ENCODE measurements around the gene DCAF11. TPM values are rescaled to one million over a fixed set of nuclear protein-coding genes. Genes with fewer than 3 reads are reported as not detected.
A peak's percentile ranks its signal among the peaks of the same experiment; 100 is the strongest.

DCAF11 gene
- total and polyA plus RNA-seq, 2 of the 13 experiments (the other 11 are each of a cell fraction or from before 2014, with no cell fraction given): 150 to 257 TPM

DNA sequence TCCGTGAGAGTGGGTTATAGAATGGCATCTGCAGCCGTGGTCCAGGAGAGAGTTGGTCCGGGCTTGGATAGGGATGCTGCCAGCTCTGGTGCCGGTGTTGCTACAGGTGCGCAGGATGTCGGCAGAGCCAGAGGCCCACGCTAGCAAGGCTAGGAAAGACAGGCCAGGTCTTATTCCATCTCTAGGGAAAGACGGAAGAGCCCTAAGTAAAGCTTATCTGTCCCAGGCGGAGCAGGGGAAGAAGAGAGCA is 20.9 kb downstream of the DCAF11 start (continued):
- no peak for TF ChIP-seq HMGXB3 (CRISPR knock-in tag; IDR thresholded peaks at IDR 0.05; ENCODE audit: borderline replicate concordance)
- TF ChIP-seq ARNTL (CRISPR knock-in tag; IDR thresholded peaks at IDR 0.05): no peak
- TF ChIP-seq POLR2AphosphoS2 (IDR thresholded peaks at IDR 0.05; ENCODE audit: low read depth, low read length): no peak
- no peak for TF ChIP-seq PAWR (CRISPR knock-in tag; IDR thresholded peaks at IDR 0.05; ENCODE audit: borderline replicate concordance)
- no peak for TF ChIP-seq KDM1A (CRISPR knock-in tag; IDR thresholded peaks at IDR 0.05)
- TF ChIP-seq ZNF841 (CRISPR knock-in tag; IDR thresholded peaks at IDR 0.05; ENCODE audit: borderline replicate concordance): no peak
- no peak for TF ChIP-seq PLRG1 (conservative IDR thresholded peaks at IDR 0.05)
- no peak for TF ChIP-seq ZNF382 (CRISPR knock-in tag; IDR thresholded peaks at IDR 0.05; ENCODE audit: borderline replicate concordance)
- no peak for TF ChIP-seq ZNF460 (CRISPR knock-in tag; IDR thresholded peaks at IDR 0.05; ENCODE audit: borderline replicate concordance)
- no peak for TF ChIP-seq HDAC6 (IDR thresholded peaks at IDR 0.05; ENCODE audit: low read depth, low read length)
- peak; percentile 84; the same call in 1 of the 2 replicates for TF ChIP-seq ZNF512B (CRISPR knock-in tag; IDR thresholded peaks at IDR 0.05; ENCODE audit: borderline replicate concordance)
- TF ChIP-seq PAF1 (CRISPR knock-in tag; IDR thresholded peaks at IDR 0.05): no peak; the same call in 1 of the 2 replicates
- no peak for TF ChIP-seq HHEX (CRISPR knock-in tag; IDR thresholded peaks at IDR 0.05)
- TF ChIP-seq ATF1 (CRISPR knock-in tag; IDR thresholded peaks at IDR 0.05): no peak
- TF ChIP-seq MBNL3 (CRISPR knock-in tag; conservative IDR thresholded peaks at IDR 0.05): no peak
- TF ChIP-seq NFAT5 (CRISPR knock-in tag; IDR thresholded peaks at IDR 0.05): peak; percentile 62; the same call in 1 of the 2 replicates
- TF ChIP-seq ZNF614 (CRISPR knock-in tag; IDR thresholded peaks at IDR 0.05; ENCODE audit: borderline replicate concordance): no peak
- TF ChIP-seq ZNF446 (CRISPR knock-in tag; IDR thresholded peaks at IDR 0.05): no peak
- no peak for TF ChIP-seq RFX5 (IDR thresholded peaks at IDR 0.05; ENCODE audit: low read depth, low read length)
- no peak for TF ChIP-seq ZNF30 (CRISPR knock-in tag; IDR thresholded peaks at IDR 0.05)
